Parathyroid adenoma (tissue), 2 donors: ENCODE data around the gene NLRP1.

Source experiments
- H2AFZ ChIP-seq: fragments of 300-600 bp; sonication (generic); one replicate; pipeline ENCODE4 v1.7.0; 2017; ENCODE audit warnings: antibody characterized with exemption, mild to moderate bottlenecking
- H3K27ac ChIP-seq: fragments of 300-600 bp; sonication (generic); one replicate; pipeline ENCODE4 v1.7.0; 2017
- H3K27me3 ChIP-seq: fragments of 300-600 bp; sonication (generic); one replicate; pipeline ENCODE4 v1.7.0; 2017; ENCODE audit warnings: low read length; ENCODE audit not compliant: control insufficient read depth, insufficient read depth
- H3K36me3 ChIP-seq: fragments of 300-600 bp; sonication (generic); one replicate; pipeline ENCODE4 v1.7.0; 2017; ENCODE audit warnings: low read length; ENCODE audit not compliant: control insufficient read depth, insufficient read depth
- H3K4me1 ChIP-seq: fragments of 300-600 bp; sonication (generic); one replicate; pipeline ENCODE4 v1.7.0; 2017; ENCODE audit warnings: control low read depth
- H3K4me2 ChIP-seq: fragments of 300-600 bp; sonication (generic); one replicate; pipeline ENCODE4 v1.7.0; 2017; ENCODE audit warnings: low read length
- H3K4me3 ChIP-seq: fragments of 300-600 bp; sonication (generic); one replicate; pipeline ENCODE4 v1.7.0; 2017; ENCODE audit warnings: low read depth, low read length
- H3K79me2 ChIP-seq: fragments of 300-600 bp; sonication (generic); one replicate; pipeline ENCODE4 v1.7.0; 2017; ENCODE audit warnings: control low read depth
- H3K9ac ChIP-seq: fragments of 300-600 bp; sonication (generic); one replicate; pipeline ENCODE4 v1.7.0; 2017; ENCODE audit warnings: mild to moderate bottlenecking
- H3K9me3 ChIP-seq: fragments of 300-600 bp; sonication (generic); one replicate; pipeline ENCODE4 v1.7.0; 2017; ENCODE audit warnings: low read length; ENCODE audit not compliant: control insufficient read depth
- CTCF ChIP-seq: fragments of 300-600 bp; sonication (generic); IDR thresholded peaks from one replicate; pipeline ENCODE4 v1.7.0; 2017; ENCODE audit warnings: antibody characterized with exemption, mild to moderate bottlenecking
- donor health status: primary hyperparathyroidism.

Gene NLRP1

GRCh38 chr17:5605452-5605851 is 21.1 kb upstream of the NLRP1 start:
- no peaks in the 10 kb centered on the region for H3K9me3 ChIP-seq
- H3K27me3 ChIP-seq = no peaks in the 10 kb centered on the region
- H3K79me2 ChIP-seq = no peaks in the 10 kb centered on the region
- H3K4me2 ChIP-seq = no peak overlapping the region
- no peaks in the 10 kb centered on the region for H3K36me3 ChIP-seq
- no peak overlapping the region for H3K4me3 ChIP-seq
- no peak overlapping the region for H2AFZ ChIP-seq
- H3K27ac ChIP-seq = no peak overlapping the region
- no peak for TF ChIP-seq CTCF
- no peaks in the 10 kb centered on the region for H3K4me1 ChIP-seq
- H3K9ac ChIP-seq = no peak overlapping the region

- no peaks in the 10 kb centered on the region for H3K27me3 ChIP-seq
- no peak overlapping the region for H3K27ac ChIP-seq
- H3K4me1 ChIP-seq = no peaks in the 10 kb centered on the region
- no peak overlapping the region for H3K4me2 ChIP-seq
- H3K9me3 ChIP-seq = no peaks in the 10 kb centered on the region
- no peak overlapping the region for H3K4me3 ChIP-seq
- H3K79me2 ChIP-seq = no peaks in the 10 kb centered on the region
- no peak overlapping the region for H3K9ac ChIP-seq
- H2AFZ ChIP-seq = no peak overlapping the region
- TF ChIP-seq CTCF = no peak
- no peaks in the 10 kb centered on the region for H3K36me3 ChIP-seq
Observed at GRCh38 chr17:5600041-5600440, 15.7 kb upstream of the NLRP1 start.

- H3K4me2 ChIP-seq = no peak overlapping the region
- H3K9me3 ChIP-seq = no peaks in the 10 kb centered on the region
- no peak overlapping the region for H3K9ac ChIP-seq
- no peak overlapping the region for H2AFZ ChIP-seq
- no peaks in the 10 kb centered on the region for H3K79me2 ChIP-seq
- no peaks in the 10 kb centered on the region for H3K36me3 ChIP-seq
- no peak overlapping the region for H3K4me3 ChIP-seq
- no peaks in the 10 kb centered on the region for H3K27me3 ChIP-seq
- H3K27ac ChIP-seq = no peak overlapping the region
- no peak for TF ChIP-seq CTCF
- H3K4me1 ChIP-seq = no peaks in the 10 kb centered on the region
Observed at GRCh38 chr17:5598457-5598856, 14.1 kb upstream of the NLRP1 start.

GRCh38 chr17:5596421-5596820 is 12.1 kb upstream of the NLRP1 start:
- Histone ChIP-seq H2AFZ (no peak overlapping the region), H3K27me3 (no peaks in the 10 kb centered on the region), H3K4me1 (no peaks in the 10 kb centered on the region), H3K9ac (no peak overlapping the region), H3K4me3 (no peak overlapping the region), H3K27ac (no peak overlapping the region), H3K9me3 (no peaks in the 10 kb centered on the region), H3K36me3 (no peaks in the 10 kb centered on the region), H3K4me2 (no peak overlapping the region), H3K79me2 (no peaks in the 10 kb centered on the region)
- no peak for TF ChIP-seq CTCF

GRCh38 chr17:5595831-5596230 is 11.5 kb upstream of the NLRP1 start:
- TF ChIP-seq CTCF = no peak
- H3K79me2 ChIP-seq = no peaks in the 10 kb centered on the region
- no peak overlapping the region for H2AFZ ChIP-seq
- no peaks in the 10 kb centered on the region for H3K27me3 ChIP-seq
- H3K4me3 ChIP-seq = no peak overlapping the region
- H3K4me1 ChIP-seq = no peaks in the 10 kb centered on the region
- no peak overlapping the region for H3K27ac ChIP-seq
- H3K4me2 ChIP-seq = no peak overlapping the region
- no peak overlapping the region for H3K9ac ChIP-seq
- no peaks in the 10 kb centered on the region for H3K9me3 ChIP-seq
- no peaks in the 10 kb centered on the region for H3K36me3 ChIP-seq
